BE2C (cell line): ENCODE results near the gene G6PC2.
"Not testable (repeated sequence)": the region's sequence is repeated elsewhere in the genome, so short reads cannot be mapped to it uniquely, and the experiment has no call there.

Experiments used
- DNase-seq: peaks from one replicate; pipeline ENCODE4 v3.0.0-alpha.2; 2020
- H3K27me3 ChIP-seq: fragments of 250-450 bp; sonication (Bioruptor Pico); 2 replicates; pipeline ENCODE4 v1.5.1; 2020; ENCODE audit warnings: mild to moderate bottlenecking
- H3K36me3 ChIP-seq: fragments of 250-450 bp; sonication (Bioruptor Pico); 2 replicates; pipeline ENCODE4 v1.5.1; 2020; ENCODE audit warnings: mild to moderate bottlenecking
- H3K4me1 ChIP-seq: fragments of 250-450 bp; sonication (Bioruptor Pico); 2 replicates; pipeline ENCODE4 v1.5.1; 2020
- H3K4me3 ChIP-seq: 2 replicates; pipeline ENCODE4 v1.5.1; 2011; ENCODE audit warnings: low read depth, low read length
- H3K9me3 ChIP-seq: fragments of 250-450 bp; sonication (Bioruptor Pico); 2 replicates; pipeline ENCODE4 v1.5.1; 2020
- CTCF ChIP-seq: IDR thresholded peaks from 2 replicates; pipeline ENCODE4 v1.5.1; 2012; ENCODE audit warnings: mild to moderate bottlenecking, low read depth, low read length

The G6PC2 gene

GRCh38 chr2:168858146-168858545 is 42.9 kb upstream of the G6PC2 start:
- no peak for TF ChIP-seq CTCF
- H3K36me3 ChIP-seq = no peaks in the 10 kb centered on the region
- no peak for DNase-seq

GRCh38 chr2:168867164-168867563 is 33.9 kb upstream of the G6PC2 start:
- not testable (repeated sequence) for H3K4me3 ChIP-seq, H3K4me1 ChIP-seq, DNase-seq, H3K36me3 ChIP-seq, H3K27me3 ChIP-seq, H3K9me3 ChIP-seq

More at GRCh38 chr2:168858146-168858545, 42.9 kb upstream of the G6PC2 start:
- H3K27me3 ChIP-seq = no peaks in the 10 kb centered on the region
- no peaks in the 10 kb centered on the region for H3K4me1 ChIP-seq
- H3K4me3 ChIP-seq = no peak overlapping the region
- no peaks in the 10 kb centered on the region for H3K9me3 ChIP-seq

- not testable (repeated sequence) for H3K27me3 ChIP-seq, H3K9me3 ChIP-seq, H3K36me3 ChIP-seq, H3K4me3 ChIP-seq, DNase-seq, H3K4me1 ChIP-seq
Observed at GRCh38 chr2:168870369-168870768, 30.7 kb upstream of the G6PC2 start.

- not testable (repeated sequence) for H3K36me3 ChIP-seq, DNase-seq, H3K9me3 ChIP-seq, H3K27me3 ChIP-seq, H3K4me1 ChIP-seq, H3K4me3 ChIP-seq
Observed at GRCh38 chr2:168870824-168871223, 30.3 kb upstream of the G6PC2 start.

- Histone ChIP-seq H3K36me3 (no peaks in the 10 kb centered on the region), H3K9me3 (no peaks in the 10 kb centered on the region), H3K4me3 (no peak overlapping the region), H3K4me1 (no peaks in the 10 kb centered on the region), H3K27me3 (no peaks in the 10 kb centered on the region)
- DNase-seq = no peak
- no peak for TF ChIP-seq CTCF
Observed at GRCh38 chr2:168874368-168875054, 26.6 kb upstream of the G6PC2 start.

GRCh38 chr2:168882163-168882562 is 18.9 kb upstream of the G6PC2 start:
- not testable (repeated sequence) for H3K27me3 ChIP-seq, H3K4me3 ChIP-seq, H3K9me3 ChIP-seq, H3K36me3 ChIP-seq, H3K4me1 ChIP-seq, DNase-seq

GRCh38 chr2:168884975-168885374 is 16.1 kb upstream of the G6PC2 start:
- H3K36me3 ChIP-seq = no peaks in the 10 kb centered on the region; the same call in 1 of the 2 replicates
- no peaks in the 10 kb centered on the region for H3K4me1 ChIP-seq
- DNase-seq = no peak
- H3K9me3 ChIP-seq = no peaks in the 10 kb centered on the region
- H3K4me3 ChIP-seq = no peak overlapping the region
- H3K27me3 ChIP-seq = no peaks in the 10 kb centered on the region
- TF ChIP-seq CTCF = no peak

GRCh38 chr2:168889635-168890005 is 11.5 kb upstream of the G6PC2 start:
- Histone ChIP-seq H3K36me3 (no peaks in the 10 kb centered on the region; the same call in 1 of the 2 replicates), H3K4me1 (no peaks in the 10 kb centered on the region), H3K27me3 (no peaks in the 10 kb centered on the region), H3K9me3 (no peaks in the 10 kb centered on the region), H3K4me3 (peak overlapping the region; percentile 75)
- no peak for DNase-seq
- no peak for TF ChIP-seq CTCF
